GM06990 (cell line): ENCODE measurements around the gene TNFRSF12A.

Source experiments
- DNase-seq: peaks from one replicate; pipeline ENCODE4 v3.0.0-alpha.2; 2011; ENCODE audit not compliant: insufficient read length; ENCODE audit errors: extremely low read depth
- H3K27me3 ChIP-seq: replicated peaks from 2 replicates; pipeline ENCODE4 v1.6.0; 2011; ENCODE audit warnings: low read length; ENCODE audit not compliant: control insufficient read depth, insufficient read depth
- H3K36me3 ChIP-seq: 2 replicates; pipeline ENCODE4 v1.5.1; 2011; ENCODE audit warnings: low read length; ENCODE audit not compliant: control insufficient read depth, insufficient read depth
- H3K4me3 ChIP-seq: replicated peaks from 2 replicates; pipeline ENCODE4 v1.5.1; 2011; ENCODE audit warnings: low read depth, mild to moderate bottlenecking, control low read depth, low read length
- CTCF ChIP-seq: IDR thresholded peaks from 2 replicates; pipeline ENCODE4 v1.5.1; 2011; ENCODE audit warnings: low read length, control low read depth, mild to moderate bottlenecking, inconsistent platforms; ENCODE audit not compliant: insufficient read depth, poor library complexity, severe bottlenecking

TNFRSF12A gene

GRCh38 chr16:2973605-2974318, 46.4 kb upstream of the TNFRSF12A start:
- no peak for DNase-seq
- TF ChIP-seq CTCF = no peak
- H3K36me3 ChIP-seq = peaks cover 17% of the 10 kb centered on the region
- no peaks in the 10 kb centered on the region for H3K27me3 ChIP-seq
- H3K4me3 ChIP-seq = no peak overlapping the region

- no peak for DNase-seq
- H3K27me3 ChIP-seq = no peaks in the 10 kb centered on the region
- TF ChIP-seq CTCF = no peak
- H3K36me3 ChIP-seq = peaks cover 17% of the 10 kb centered on the region
- H3K4me3 ChIP-seq = no peak overlapping the region
These were observed 45.7 kb upstream of the TNFRSF12A start for GRCh38 chr16:2974319-2975056.

DNA sequence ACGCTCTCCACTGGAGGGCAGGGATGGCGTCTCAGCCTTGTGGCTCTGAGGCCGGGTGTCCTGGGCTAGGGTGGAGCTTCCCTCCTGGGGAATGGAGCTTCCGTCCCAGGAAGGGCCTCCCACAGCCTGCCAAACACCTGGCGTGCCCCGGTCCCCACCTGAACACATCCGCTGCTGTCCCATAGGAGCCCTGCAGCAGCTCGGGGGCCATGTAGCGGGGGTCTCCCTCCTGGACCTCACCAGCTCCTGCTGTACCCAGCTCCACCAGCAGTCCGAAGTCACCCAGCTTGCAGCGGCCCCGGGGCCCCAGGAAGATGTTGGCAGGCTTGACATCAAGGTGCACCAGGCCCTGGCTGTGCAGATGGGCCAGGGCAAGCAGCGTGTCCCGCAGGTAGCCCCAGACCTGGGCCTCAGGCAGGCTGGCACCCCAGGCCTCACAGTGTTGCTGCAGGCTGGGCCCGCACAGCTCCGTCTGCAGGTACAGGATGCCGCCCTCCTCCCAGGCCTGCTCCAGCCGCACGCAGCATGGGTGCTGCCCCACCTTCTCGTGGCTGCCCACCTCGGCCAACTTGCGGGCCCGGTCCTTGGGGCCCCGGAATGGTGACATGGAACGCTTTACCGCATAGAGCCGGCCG, 44.9 kb upstream of the TNFRSF12A start:
- TF ChIP-seq CTCF = no peak
- no peak overlapping the region for H3K4me3 ChIP-seq
- no peak for DNase-seq
- no peaks in the 10 kb centered on the region for H3K27me3 ChIP-seq
- H3K36me3 ChIP-seq = peaks cover 17% of the 10 kb centered on the region

- no peak for DNase-seq
- Histone ChIP-seq H3K36me3 (peaks cover 14% of the 10 kb centered on the region), H3K4me3 (no peak overlapping the region), H3K27me3 (no peaks in the 10 kb centered on the region)
- no peak for TF ChIP-seq CTCF
These were observed 44.0 kb upstream of the TNFRSF12A start for GRCh38 chr16:2976201-2976600.

DNA sequence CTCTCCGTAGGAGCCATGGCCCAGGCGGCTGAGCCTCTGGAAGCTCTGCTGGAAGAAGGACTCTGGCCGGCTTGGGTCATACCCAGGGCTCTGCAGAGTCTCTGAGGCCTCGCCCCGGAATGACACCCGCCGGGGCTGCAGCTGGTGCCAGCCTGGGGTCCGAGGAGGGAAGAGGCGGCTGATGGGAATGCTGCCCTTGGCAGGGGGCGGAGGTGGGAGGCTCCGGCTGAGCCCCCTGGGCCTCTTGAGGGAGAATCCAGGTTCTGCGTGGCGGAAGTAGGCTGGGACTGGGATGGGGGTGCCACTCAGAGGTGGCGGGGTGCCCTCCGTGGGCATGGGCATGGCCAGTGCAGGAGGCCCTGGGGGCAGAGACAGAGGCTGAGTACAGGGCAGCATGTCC, 43.5 kb upstream of the TNFRSF12A start:
- H3K27me3 ChIP-seq = no peaks in the 10 kb centered on the region
- no peak for TF ChIP-seq CTCF
- H3K36me3 ChIP-seq = peaks cover 14% of the 10 kb centered on the region
- H3K4me3 ChIP-seq = no peak overlapping the region
- no peak for DNase-seq
